Neural cell (in vitro differentiated cells): ENCODE results near the gene COIL. TPM values are rescaled to one million over a fixed set of nuclear protein-coding genes. Genes with fewer than 3 reads are reported as not detected.

ENCODE experiments used
- H2AFZ ChIP-seq: fragments of 200-600, 300-800 bp; sonication (generic), shearing (Covaris generic); 2 replicates; pipeline ENCODE4 v1.6.0; 2014; ENCODE audit warnings: low read depth, mild to moderate bottlenecking, antibody characterized with exemption, low read length, moderate library complexity
- H3F3A ChIP-seq: fragments of 200-600 bp; shearing (Covaris generic); 2 replicates; pipeline ENCODE4 v1.6.1; 2016; ENCODE audit warnings: mild to moderate bottlenecking, moderate library complexity, mixed read lengths, antibody characterized with exemption, low read length; ENCODE audit not compliant: insufficient read depth, poor library complexity, severe bottlenecking
- H3K27ac ChIP-seq: fragments of 200-600, 300-800 bp; sonication (generic), shearing (Covaris generic); 2 replicates; pipeline ENCODE4 v1.5.1; 2014; ENCODE audit warnings: mild to moderate bottlenecking, low read length, moderate library complexity
- H3K27me3 ChIP-seq: fragments of 300-800, 200-600 bp; sonication (generic), shearing (Covaris generic); 2 replicates; pipeline ENCODE4 v1.6.0; 2014; ENCODE audit warnings: mild to moderate bottlenecking, low read depth, low read length, moderate library complexity; ENCODE audit not compliant: insufficient read depth
- H3K36me3 ChIP-seq: fragments of 300-800, 200-600 bp; sonication (generic), shearing (Covaris generic); 2 replicates; pipeline ENCODE4 v1.5.1; 2014; ENCODE audit warnings: mild to moderate bottlenecking, antibody characterized with exemption, low read length, moderate library complexity; ENCODE audit not compliant: insufficient read depth
- H3K4me2 ChIP-seq: fragments of 300-800, 200-600 bp; sonication (generic), shearing (Covaris generic); 2 replicates; pipeline ENCODE4 v1.6.0; 2014; ENCODE audit warnings: mild to moderate bottlenecking, low read length
- H3K4me3 ChIP-seq: fragments of 300-800, 200-600 bp; sonication (generic), shearing (Covaris generic); 2 replicates; pipeline ENCODE4 v1.5.1; 2014; ENCODE audit warnings: mild to moderate bottlenecking, low read length, moderate library complexity
- H3K79me2 ChIP-seq: fragments of 200-600 bp; shearing (Covaris generic); replicated peaks from 2 replicates; pipeline ENCODE4 v1.6.0; 2014; ENCODE audit warnings: mild to moderate bottlenecking, low read length, moderate library complexity; ENCODE audit not compliant: insufficient read depth
- H3K9ac ChIP-seq: fragments of 300-800, 200-600 bp; sonication (generic), shearing (Covaris generic); 2 replicates; pipeline ENCODE4 v1.6.1; 2016; ENCODE audit warnings: mild to moderate bottlenecking, low read length, mixed read lengths
- H3K9me2 ChIP-seq: fragments of 200-600 bp; shearing (Covaris generic); 2 replicates; pipeline ENCODE4 v1.6.1; 2016; ENCODE audit warnings: mild to moderate bottlenecking, low read length, mixed read lengths; ENCODE audit not compliant: insufficient read depth
- H3K9me3 ChIP-seq: fragments of 200-600, 300-800 bp; sonication (generic), shearing (Covaris generic); 2 replicates; pipeline ENCODE4 v1.6.1; 2016; ENCODE audit warnings: mild to moderate bottlenecking, mixed run types, low read length, moderate library complexity, mixed read lengths
- H4K20me1 ChIP-seq: fragments of 200-600 bp; shearing (Covaris generic); 2 replicates; pipeline ENCODE4 v1.6.1; 2016; ENCODE audit warnings: mild to moderate bottlenecking, mixed run types; ENCODE audit not compliant: insufficient read depth
- CTCF ChIP-seq: fragments of 450-650 bp; IDR thresholded peaks from 2 replicates; pipeline ENCODE4 v1.5.1; 2014; ENCODE audit warnings: antibody characterized with exemption, mild to moderate bottlenecking, moderate library complexity; ENCODE audit not compliant: poor library complexity, severe bottlenecking
- EP300 ChIP-seq: fragments of 450-650 bp; conservative IDR thresholded peaks from 2 replicates; pipeline ENCODE4 v1.6.1; 2014; ENCODE audit warnings: antibody characterized with exemption, mild to moderate bottlenecking, moderate library complexity; ENCODE audit not compliant: poor library complexity, severe bottlenecking
- EZH2 ChIP-seq: fragments of 200-600, 300-800 bp; shearing (Covaris generic), sonication (generic); IDR thresholded peaks from 2 replicates; pipeline ENCODE4 v1.6.1; 2014; ENCODE audit warnings: antibody characterized with exemption, low read length, borderline replicate concordance, mild to moderate bottlenecking; ENCODE audit not compliant: insufficient read depth, poor library complexity, severe bottlenecking
- MXI1 ChIP-seq: fragments of 450-650 bp; conservative IDR thresholded peaks from 2 replicates; pipeline ENCODE4 v1.6.1; 2014; ENCODE audit warnings: antibody characterized with exemption, mild to moderate bottlenecking; ENCODE audit not compliant: poor library complexity, severe bottlenecking
- POLR2AphosphoS5 ChIP-seq: IDR thresholded peaks from 2 replicates; pipeline ENCODE4 v1.6.1; 2012
- RAD21 ChIP-seq: fragments of 450-650 bp; conservative IDR thresholded peaks from 2 replicates; pipeline ENCODE4 v1.6.1; 2014; ENCODE audit warnings: antibody characterized with exemption, mild to moderate bottlenecking, moderate library complexity
- REST ChIP-seq: IDR thresholded peaks from 2 replicates; pipeline ENCODE4 v1.6.1; 2012; ENCODE audit warnings: borderline replicate concordance
- SMC3 ChIP-seq: fragments of 450-650 bp; conservative IDR thresholded peaks from 2 replicates; pipeline ENCODE4 v1.6.1; 2014; ENCODE audit warnings: antibody characterized with exemption, mild to moderate bottlenecking, moderate library complexity; ENCODE audit not compliant: poor library complexity
- TAF1 ChIP-seq: IDR thresholded peaks from 2 replicates; pipeline ENCODE4 v1.6.1; 2012; ENCODE audit warnings: low read depth
- polyA plus RNA-seq: library from polyadenylated mRNA; depleted of rRNA; stranded (reverse); fragments of >200 nt; gene quantifications from 2 replicates; pipeline ENCODE4 v1.2.3, GENCODE V29; 2014

COIL gene
- polyA plus RNA-seq, 1 donor from 2014 or later: 39.1 TPM

DNA sequence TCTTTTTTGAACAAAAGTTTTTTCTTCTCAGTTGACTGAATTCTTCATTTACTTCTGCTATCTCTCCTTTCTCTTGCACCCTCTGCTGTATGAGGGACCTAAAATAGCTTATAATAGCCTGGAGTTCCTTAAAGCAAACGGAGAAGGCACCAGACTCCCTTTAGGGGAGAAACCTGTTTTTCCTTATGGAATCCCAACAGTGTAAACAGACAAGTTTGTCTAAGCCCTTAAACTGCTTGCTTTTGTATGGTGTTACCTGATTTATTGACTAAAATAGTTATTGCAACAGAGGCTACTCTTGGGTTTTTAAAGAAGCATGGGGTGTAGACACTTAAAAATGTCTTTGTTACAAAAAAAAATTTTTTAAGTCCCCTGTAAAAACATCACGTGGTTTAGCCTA is 34.1 kb downstream of the COIL start:
- H3K27ac ChIP-seq: no peak overlapping the region
- no peaks in the 10 kb centered on the region for H3K9me2 ChIP-seq
- H3K27me3 ChIP-seq: no peaks in the 10 kb centered on the region
- H3K36me3 ChIP-seq: no peaks in the 10 kb centered on the region
- no peaks in the 10 kb centered on the region for H3K9me3 ChIP-seq
- no peaks in the 10 kb centered on the region for H3K79me2 ChIP-seq
- H4K20me1 ChIP-seq: no peaks in the 10 kb centered on the region
- TF ChIP-seq EZH2: no peak
- TF ChIP-seq MXI1: no peak
- no peak for TF ChIP-seq CTCF
- no peak for TF ChIP-seq POLR2AphosphoS5
- no peak for TF ChIP-seq EP300
- TF ChIP-seq TAF1: no peak
- no peak for TF ChIP-seq SMC3
- TF ChIP-seq RAD21: no peak
- no peak for TF ChIP-seq REST
- no peak overlapping the region for H3K4me2 ChIP-seq
- H3K9ac ChIP-seq: no peak overlapping the region
- H2AFZ ChIP-seq: no peak overlapping the region
- no peak overlapping the region for H3K4me3 ChIP-seq
- H3F3A ChIP-seq: no peaks in the 10 kb centered on the region

GRCh38 chr17:56926270-56926669 is 34.6 kb downstream of the COIL start:
- Histone ChIP-seq H3K36me3 (no peaks in the 10 kb centered on the region), H3F3A (no peaks in the 10 kb centered on the region), H3K27me3 (no peaks in the 10 kb centered on the region), H4K20me1 (no peaks in the 10 kb centered on the region), H3K9me2 (no peaks in the 10 kb centered on the region), H3K9me3 (no peaks in the 10 kb centered on the region), H3K27ac (no peak overlapping the region), H2AFZ (no peak overlapping the region), H3K79me2 (no peaks in the 10 kb centered on the region), H3K4me2 (no peak overlapping the region), H3K4me3 (no peak overlapping the region), H3K9ac (no peak overlapping the region)
- TF ChIP-seq SMC3 (no peak), CTCF (no peak), EZH2 (no peak), POLR2AphosphoS5 (no peak), RAD21 (no peak), MXI1 (no peak), REST (no peak), TAF1 (no peak), EP300 (no peak)
